EH (cell line): ENCODE results near the gene DUSP11.
"Not testable (repeated sequence)": the region's sequence is repeated elsewhere in the genome, so short reads cannot be mapped to it uniquely, and the experiment has no call there.

Source experiments
- DNase-seq: peaks from one replicate; pipeline ENCODE4 v3.0.0-alpha.2; 2015; ENCODE audit warnings: low read depth

The DUSP11 gene

DNA sequence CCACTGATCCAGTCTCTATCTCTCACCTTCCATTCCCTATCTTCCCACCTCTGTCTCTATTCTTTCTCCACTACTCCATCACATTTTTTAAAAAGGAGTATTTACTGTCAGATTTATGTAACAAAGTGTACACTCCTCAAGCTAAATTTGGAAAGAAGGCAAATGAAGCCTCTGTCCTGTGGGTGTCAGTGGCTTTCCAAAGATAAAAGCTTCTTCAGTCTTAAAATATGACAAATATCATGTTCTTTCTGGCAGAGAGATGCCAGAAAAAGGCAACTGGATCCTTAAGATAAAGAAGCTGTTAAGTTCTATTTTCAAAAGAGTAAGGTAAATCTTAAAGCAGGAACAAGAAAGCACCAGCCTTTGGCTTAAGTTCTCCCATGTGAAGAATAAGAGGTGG lies 7.1 kb downstream of the DUSP11 start:
- no peak for DNase-seq

DNA sequence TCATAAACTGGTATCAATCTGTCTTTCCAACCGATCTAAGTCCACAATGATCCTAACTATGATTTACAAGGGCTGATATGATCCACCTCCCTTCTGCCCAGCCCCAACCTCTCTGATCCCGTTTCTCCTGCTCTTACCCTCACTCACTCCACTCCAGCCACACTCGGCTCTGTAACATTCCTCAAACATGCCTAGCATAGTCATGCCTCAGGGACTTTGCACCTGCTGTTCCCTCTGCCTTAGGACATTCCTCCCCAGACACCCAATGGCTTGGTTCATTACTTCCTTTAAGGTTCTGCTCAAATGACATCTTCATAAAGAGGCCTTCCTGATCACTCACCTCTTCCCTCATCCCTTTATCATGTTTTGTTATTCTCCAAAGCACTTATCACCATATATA lies 9.2 kb downstream of the DUSP11 start:
- DNase-seq = no peak

DNA sequence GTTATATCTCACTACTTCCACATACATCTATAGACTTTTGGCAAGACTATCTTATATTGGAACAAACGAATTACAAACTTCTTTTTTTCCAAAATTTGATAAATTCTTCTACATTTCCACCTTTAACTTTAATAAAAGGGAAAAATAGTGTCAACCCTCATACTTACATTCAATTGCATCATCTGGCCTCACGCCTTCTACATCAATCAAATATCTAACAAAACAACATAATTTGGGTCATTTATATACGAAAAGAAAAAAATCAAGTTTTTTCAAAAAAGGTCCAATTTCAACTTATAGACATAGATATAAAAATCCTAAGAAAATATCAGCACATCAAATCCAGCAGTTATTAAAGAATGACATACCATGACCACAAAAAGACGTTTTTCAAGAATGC lies 12.9 kb downstream of the DUSP11 start:
- DNase-seq = no peak

DNA sequence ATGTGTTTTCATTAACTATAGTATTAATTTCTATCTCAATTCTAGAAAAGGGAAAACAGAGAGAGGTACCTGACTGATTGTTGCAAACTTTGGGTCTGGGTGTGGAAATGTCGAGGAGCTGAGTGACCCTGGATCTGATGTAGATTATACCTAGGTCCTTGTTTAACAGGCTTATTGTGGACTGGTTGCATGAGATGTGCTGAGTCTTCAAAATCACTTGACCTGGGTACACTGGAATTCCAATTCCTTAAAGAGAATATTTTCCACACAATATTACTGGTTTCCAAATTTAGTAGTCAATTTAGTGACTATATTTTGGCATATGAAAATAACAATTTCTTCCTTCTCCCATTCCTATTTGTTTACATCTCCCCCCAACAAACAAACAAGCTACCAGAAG lies 13.6 kb downstream of the DUSP11 start:
- DNase-seq = no peak

DNA sequence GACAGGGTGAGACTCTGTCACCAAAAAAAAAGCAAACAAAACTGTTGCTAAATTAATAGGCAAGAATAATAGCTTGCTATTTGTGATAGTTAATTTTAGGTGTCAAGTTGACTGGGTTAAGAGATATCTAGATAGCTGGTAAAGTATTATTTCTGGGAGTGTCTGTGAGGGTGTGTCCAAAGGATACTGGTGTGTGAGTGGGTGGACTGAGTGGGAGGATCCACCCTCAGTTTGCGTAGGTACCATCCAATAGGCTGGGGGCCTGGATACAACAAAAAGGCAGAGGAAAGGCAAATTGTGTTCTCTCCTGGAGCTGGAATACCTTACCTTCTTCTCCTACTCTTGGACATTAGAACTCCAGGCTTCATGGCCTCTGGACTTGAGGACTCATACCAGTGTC lies 15.0 kb downstream of the DUSP11 start:
- no peak for DNase-seq

DNA sequence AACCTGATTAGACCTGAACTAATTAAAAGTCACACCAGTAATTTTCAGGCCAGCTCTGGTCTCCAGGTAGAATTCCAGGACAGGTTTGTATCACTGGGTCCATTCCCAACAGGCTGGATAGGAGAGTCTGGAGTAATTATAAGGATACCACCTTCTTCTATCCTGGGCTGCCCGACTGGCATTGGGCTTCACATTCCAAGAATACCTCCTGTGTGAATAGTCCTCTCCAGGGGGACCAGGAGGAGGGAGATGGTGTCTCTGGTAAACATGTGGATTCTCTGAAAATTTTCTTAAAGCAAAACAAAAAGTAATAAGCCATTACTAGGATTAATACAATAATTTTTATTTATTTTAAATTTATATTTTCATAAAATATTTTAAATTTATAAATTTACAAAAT lies 17.3 kb downstream of the DUSP11 start:
- peak; percentile 38 for DNase-seq

DNA sequence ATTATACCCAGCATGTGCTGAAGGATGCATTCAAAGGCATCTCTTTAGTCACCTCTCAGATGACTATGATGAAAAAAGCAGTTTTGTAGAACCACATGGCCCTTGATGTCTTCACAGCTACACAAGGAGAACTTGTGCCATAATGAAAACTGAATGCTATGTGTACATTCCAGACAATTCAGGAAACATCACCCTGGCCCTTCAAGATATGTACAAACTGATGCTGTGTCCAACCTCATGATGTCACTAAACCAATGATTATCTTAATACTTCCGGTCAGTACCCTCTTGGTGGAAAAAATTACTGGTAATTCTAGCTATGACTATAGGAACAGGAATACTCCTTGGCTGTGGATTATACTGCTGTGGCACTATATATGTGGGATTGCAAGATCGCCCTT lies 20.0 kb downstream of the DUSP11 start:
- DNase-seq = peak; percentile 16

DNA sequence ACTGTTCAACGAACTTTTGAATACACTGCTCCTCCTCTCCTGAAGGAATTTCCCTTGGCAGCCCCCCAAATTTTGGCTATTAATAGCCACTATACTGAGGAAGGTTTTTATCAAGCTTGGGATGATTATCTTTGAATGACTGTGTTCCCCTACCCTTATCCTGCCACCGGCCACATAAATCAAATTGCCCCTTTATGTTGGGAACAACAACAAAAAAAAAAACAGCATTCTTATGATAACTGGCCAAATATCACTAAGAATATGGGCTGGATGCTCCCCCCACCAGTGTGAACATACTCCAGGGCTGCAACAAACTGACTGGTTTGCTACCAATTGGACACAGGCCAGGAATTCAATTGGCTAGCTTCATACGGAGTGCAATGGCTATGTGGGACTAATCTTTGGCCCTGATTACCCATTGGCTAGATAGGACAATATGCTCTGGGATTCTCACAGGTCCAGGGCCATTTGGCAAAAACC lies 20.6 kb downstream of the DUSP11 start:
- DNase-seq = peak; percentile 68

DNA sequence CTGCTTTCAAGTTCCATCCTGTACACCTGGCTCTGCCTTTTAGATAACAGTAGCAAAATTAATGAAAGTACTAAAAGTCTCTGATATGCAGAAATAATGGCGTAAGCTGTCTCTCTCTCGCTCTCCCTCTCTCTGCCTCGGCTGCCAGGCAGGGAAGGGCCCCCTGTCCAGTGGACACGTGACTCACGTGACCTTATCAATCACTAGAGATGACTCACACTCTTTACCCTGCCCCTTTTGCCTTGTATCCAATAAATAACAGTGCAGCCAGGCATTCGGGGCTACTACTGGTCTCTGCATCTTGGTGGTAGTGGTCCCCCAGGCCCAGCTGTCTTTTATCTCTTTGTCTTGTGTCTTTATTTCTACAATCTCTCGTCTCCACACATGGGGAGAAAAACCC lies 25.6 kb downstream of the DUSP11 start:
- not testable (repeated sequence) for DNase-seq

DNA sequence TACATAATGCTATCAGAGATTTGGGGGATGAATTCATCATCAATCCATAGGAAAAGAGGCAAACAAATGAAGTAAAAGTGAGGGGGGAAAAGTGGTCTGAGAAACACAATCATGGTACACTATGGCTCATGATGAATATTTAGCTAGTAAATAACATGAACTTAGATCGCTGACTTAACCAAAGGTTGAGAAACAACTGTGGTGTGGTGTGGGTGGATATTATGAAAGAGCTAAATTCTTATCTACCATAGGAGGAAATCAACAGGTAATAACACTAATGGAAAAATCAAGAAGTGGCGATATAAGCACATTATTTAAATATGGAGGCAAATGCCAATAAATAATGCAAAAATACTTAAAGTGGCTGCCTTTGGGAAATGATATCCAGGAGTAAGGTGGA lies 30.6 kb downstream of the DUSP11 start:
- no peak for DNase-seq

DNA sequence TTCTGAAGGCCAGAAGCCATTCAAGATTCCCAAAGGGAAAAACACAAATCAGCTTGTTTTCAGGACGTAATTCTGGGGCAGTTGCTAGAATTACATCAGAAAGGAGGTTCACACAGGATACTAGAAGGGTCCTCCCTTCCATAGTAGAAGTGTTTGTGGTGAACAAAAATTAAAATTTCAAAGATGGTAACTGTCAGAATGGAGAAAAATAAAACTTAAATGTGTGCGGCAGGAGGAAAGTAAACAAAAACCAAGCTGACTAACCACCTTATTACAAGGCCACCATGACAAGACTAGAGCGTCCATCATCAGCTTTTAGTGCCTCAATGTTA lies 33.1 kb downstream of the DUSP11 start:
- no peak for DNase-seq

DNA sequence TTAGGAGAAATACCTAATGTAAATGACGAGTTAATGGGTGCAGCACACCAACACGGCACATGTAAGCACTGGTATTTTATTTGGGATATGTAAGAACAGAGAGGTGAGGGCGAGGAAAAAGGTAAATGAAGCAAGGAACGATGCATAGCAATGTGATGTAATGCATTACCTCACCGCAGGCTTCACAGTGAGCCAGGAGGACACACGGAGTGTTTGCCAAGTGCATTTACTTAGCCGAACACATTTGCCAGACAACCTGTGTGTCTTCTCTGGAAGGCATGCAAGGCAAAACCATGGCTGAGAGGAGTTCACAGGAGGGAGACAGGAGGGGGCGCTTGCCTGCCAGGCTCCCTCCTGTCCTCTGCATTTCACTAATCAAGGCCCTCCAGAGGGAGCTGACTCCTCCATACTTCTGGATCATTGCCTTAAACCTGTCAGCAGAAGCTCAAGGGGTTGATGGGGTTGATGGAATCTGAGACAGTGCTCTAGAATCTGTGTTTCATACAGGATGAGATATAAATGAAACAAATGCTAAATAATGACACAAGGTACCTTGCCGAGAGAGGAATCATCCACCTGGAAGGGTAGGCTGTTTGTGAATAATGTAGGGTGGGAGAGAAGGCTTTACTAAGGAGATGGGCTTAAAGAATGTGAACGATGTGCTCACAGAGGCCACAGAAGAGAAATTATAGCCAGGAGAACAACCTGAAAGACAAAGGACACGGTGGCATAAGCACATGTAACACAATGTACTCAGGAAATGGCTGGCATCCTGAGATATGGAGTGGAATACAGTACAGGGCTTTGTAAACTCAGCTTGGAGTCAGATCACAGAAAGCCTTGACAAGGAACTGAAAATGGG lies 33.7 kb downstream of the DUSP11 start:
- no peak for DNase-seq

DNA sequence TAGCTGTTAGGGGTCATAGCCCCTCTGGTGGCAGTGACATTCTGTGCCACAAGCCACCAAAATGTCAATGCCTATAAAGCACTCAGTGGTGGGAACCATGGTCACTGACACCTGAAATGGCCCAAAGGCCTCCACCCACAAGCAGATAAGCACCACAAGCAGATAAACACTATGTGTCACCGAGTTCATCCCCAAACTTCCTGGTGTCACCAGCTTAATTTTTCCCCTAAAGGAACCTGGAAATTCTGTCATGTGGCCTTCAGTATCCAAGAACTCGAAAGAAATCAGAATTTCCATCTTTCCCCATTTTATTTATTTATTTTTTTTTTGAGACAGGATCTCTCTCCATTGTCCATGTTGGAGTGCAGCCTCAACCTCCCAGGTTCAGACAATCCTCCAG lies 39.1 kb downstream of the DUSP11 start:
- DNase-seq = no peak

DNA sequence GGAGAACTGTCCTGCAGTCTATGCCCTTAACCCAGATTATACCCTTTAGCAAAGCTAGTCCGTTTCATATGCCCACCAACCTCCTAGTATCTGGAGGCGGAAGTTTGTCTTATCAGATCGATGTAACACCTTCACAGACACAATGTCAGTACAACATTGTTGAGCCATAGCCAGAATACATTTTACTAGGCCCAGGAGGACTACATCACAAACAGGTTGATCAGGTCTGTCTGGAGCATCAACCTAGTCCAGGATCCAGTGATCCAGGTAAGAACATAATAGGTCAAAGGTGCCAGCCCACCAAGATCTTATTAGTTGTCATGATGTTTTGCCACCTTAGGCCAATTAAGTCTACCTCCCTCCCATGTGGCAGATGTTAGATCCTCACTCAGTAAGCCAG lies 40.8 kb downstream of the DUSP11 start:
- no peak for DNase-seq

DNA sequence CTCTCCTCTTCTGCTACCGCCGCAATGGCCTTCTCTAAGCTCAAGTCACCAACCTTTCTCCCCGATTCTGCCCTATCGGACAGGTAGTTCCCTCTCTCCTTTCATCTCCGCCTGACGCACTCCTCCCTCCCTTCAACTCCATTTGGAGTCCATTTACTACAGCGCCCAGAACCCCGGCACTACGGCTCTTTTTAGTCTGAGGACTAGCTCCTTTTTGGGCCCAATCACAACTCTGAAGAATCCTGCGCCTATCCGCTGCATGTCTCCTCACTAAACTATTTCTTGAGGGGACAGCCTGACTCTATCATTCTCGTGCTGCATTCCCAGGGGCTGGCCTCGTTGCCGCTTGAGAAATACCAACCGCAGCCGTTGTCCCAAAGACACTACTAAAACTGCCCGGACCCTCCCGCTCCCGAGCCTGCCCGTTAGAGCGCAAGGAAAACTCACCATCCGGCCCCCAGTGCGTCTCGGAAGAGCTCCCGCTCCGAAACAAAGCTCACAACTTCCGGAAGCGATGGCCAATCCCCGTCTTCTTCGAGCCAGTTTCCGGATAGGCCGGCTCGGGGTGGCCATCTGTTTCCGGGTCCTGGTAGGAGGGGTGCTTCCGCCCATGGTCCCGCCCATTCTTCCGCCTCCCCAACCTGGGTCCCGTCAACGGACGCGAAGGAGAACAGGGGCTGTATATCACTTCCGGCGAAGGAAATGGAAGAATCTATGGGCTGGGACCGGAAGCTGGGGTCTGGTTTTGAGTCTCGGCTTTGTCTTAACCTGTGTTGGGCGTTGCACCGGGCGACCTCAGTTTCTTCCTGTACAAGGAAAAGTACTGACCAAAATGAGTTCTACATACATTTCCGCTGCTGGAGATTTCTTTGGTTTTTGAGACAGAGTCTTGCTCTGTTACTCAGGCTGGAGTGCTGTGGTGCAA lies 42.8 kb downstream of the DUSP11 start, which contains the start of gene TPRKB:
TPRKB (minus strand) TSS at position 491 of the 925 bp plus-strand sequence. CDS start 2,776 bp downstream, outside the sequence.
- peak; percentile 98 for DNase-seq

DNA sequence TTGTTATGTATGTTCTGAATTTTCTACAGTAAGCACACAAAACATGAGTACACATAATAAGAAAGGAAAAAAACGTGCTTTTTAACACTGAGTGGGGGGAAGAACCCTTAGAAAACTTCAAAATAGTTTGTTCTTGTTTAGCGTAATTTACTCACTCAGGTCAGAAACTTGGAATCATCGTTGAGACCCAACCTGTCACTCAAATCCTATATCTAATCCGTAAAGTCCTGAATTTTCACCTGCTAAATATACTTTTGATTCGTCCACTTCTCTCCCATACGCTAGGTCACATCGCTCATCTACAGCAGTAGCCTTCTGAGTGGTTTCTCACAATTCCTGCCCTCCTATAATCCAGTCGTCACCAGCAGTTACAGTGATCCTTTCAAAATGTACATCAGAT lies 43.5 kb downstream of the DUSP11 start:
- DNase-seq = no peak

DNA sequence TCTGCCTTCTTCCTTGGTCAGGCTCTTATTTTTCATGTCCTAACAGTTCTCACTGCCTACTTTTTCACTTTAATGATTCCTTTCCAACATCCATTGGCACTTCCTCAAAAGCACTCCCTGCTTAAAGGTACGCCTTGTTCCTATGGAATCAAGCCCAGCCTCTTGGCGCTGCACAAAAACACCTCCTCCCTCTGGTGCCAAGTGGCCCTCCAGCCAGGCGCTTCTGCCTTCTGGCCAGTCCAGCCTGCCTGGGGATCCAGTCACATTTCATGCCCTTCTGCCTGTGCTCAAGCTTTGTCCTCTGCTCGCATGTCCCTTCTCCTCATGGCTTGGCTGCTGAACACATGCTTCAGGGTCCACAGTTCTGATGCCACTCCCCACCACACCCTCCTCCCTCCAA lies 49.1 kb downstream of the DUSP11 start:
- no peak for DNase-seq

DNA sequence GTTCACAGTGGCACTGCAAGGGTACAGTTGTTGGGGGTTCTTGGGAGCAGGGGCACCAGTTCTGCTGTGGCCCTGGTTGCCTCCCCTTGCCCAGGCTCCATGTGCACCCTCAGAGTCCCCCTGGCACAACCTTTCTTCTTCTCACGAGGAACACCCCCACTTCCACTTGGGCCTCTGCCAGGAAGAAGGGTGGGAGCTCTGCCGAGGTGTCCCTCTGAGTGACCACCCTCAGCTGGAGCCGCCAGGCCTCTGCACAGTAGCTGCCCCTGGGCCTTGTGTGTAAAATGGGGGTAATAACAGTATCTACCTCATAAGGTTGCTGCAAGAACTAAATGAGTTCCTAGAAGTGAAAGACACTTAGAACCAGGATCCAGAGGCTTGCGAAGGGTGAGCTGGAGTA lies 51.2 kb downstream of the DUSP11 start:
- no peak for DNase-seq

DNA sequence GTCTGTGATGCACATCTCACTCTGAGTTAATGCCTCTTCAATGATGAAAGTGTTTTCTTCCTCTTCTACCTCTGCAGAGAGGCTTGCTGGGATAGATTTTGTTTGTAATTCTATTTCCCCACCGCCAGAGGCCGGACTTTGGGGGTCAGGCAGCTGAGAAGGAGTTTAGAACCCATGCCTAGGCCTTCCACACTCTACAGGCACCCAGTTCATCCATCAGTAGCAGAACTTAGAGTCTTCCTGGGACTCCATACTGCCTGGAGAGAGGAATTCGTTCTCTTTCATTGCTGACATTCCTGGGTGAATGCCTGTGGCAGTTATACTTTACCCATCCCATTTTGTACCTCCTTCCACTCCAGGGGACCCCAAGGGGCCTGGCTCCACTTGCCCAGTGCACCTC lies 51.9 kb downstream of the DUSP11 start:
- DNase-seq = no peak

DNA sequence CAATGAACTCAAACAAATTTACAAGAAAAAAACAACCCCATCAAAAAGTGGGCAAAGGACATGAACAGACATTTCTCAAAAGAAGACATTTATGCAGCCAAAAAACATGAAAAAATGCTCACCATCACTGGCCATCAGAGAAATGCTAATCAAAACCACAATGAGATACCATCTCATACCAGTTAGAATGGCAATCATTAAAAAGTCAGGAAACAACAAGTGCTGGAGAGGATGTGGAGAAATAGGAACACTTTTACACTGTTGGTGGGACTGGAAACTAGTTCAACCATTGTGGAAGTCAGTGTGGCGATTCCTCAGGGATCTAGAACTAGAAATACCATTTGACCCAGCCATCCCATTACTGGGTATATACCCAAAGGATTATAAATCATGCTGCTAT lies 53.2 kb downstream of the DUSP11 start:
- DNase-seq = not testable (repeated sequence)

DNA sequence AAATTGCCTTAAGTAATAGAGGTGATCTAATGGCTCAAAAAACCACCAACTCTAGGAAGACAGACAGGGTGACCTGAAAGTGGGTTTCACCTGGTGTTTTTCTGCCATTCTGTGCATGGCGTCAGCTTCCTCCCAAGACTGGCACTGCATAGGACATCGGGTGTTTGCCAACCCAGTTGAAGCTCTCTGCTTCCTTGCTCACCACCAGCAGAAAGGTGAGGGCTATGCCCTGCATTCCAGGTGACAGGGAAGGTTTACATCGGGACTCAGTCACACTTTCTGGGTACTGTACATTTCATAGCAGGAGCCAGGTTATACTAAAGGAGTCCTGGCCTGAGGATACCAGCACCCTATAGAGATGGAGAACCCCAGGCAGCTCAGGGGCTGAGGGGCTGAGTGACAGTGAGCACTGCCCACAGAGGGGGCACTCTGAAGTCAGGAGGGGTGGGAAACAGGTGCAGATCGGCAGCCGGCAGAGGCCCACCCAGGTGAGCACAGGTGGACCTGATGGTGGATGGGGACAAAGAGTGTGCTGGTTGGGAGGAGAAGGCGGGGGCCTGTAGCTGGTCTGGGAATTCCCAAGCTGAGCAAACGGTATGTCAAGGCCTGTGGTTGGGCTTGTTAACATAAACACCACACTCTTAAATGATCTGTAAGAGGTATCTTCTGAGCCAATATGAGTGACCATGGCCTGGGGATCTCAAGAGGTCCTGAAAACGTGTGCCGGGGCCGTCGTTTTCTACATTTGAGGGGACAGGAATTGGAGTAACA lies 60.9 kb downstream of the DUSP11 start:
- DNase-seq = no peak

DNA sequence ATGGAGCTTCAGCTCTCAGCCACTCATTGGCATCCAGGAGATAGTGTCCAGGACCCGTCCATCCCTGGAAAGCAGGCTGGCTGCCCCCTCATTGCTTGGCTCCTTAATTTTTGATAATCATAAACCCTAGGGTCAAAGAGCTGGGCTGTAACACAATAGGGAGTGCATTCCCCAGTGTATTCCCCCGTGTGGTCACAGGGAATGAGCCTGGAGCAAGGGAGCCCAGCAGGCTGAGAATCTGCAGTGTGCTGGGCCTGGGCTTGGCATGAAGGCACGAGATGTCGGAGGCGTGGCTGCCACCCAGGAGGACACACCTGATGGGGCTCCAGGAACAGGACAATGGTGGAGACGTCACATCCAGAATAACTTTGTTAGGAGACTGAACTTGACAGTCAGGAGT lies 61.5 kb downstream of the DUSP11 start:
- DNase-seq = no peak
